GM10266 (cell line): Measurements from ENCODE around the gene RAPGEF1.
"Not testable (repeated sequence)": the region's sequence is repeated elsewhere in the genome, so short reads cannot be mapped to it uniquely, and the experiment has no call there.

Experiments used
- DNase-seq: peaks from one replicate; pipeline ENCODE4 v3.0.0; 2012; ENCODE audit errors: extremely low spot score
- TF ChIP-seq, protein P1 (sequence below): IDR thresholded peaks from 2 replicates; pipeline ENCODE4 v1.5.1; 2012; ENCODE audit warnings: mild to moderate bottlenecking, low read depth; ENCODE audit not compliant: control insufficient read depth, insufficient read depth; ENCODE audit errors: missing control alignments

The RAPGEF1 gene

GRCh38 chr9:131713016-131713415, 26.9 kb downstream of the RAPGEF1 start:
- TF ChIP-seq, protein P1, sequence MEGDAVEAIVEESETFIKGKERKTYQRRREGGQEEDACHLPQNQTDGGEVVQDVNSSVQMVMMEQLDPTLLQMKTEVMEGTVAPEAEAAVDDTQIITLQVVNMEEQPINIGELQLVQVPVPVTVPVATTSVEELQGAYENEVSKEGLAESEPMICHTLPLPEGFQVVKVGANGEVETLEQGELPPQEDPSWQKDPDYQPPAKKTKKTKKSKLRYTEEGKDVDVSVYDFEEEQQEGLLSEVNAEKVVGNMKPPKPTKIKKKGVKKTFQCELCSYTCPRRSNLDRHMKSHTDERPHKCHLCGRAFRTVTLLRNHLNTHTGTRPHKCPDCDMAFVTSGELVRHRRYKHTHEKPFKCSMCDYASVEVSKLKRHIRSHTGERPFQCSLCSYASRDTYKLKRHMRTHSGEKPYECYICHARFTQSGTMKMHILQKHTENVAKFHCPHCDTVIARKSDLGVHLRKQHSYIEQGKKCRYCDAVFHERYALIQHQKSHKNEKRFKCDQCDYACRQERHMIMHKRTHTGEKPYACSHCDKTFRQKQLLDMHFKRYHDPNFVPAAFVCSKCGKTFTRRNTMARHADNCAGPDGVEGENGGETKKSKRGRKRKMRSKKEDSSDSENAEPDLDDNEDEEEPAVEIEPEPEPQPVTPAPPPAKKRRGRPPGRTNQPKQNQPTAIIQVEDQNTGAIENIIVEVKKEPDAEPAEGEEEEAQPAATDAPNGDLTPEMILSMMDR: no peak
- no peak for DNase-seq

GRCh38 chr9:131712151-131712716, 27.6 kb downstream of the RAPGEF1 start:
- no peak for DNase-seq
- TF ChIP-seq, protein P1: no peak

DNA sequence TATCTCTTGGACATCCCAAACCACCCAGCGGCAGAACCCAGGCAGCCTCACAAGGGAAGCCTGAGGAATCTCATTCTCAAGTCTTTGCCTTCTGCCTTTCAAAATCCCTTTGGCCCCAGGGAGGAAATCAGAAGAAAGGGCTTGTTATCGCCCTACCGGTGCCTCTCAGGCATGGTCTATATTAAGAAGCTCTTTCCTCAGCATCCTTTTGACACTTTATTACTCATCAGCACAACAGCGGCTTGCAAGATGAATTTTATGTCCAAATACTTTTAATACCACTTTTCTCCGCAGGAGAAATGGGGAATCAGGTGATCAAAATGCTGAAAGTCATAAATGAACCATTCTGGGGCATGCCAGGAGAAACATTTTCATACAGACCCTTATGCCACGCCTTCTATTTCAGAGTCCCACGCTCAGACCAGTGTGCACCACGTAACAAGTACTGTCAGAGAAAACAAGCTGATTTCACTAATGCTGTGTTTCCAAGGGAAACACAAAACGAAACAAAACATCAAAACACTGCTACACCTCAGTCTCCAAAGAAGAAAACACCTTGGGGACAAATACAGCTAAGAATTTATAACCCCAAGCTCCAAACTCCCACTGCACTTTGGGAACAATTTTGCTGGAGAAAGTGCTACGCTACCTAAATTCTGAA, 30.0 kb downstream of the RAPGEF1 start:
- peak; percentile 67 for DNase-seq
- TF ChIP-seq, protein P1: no peak

DNA sequence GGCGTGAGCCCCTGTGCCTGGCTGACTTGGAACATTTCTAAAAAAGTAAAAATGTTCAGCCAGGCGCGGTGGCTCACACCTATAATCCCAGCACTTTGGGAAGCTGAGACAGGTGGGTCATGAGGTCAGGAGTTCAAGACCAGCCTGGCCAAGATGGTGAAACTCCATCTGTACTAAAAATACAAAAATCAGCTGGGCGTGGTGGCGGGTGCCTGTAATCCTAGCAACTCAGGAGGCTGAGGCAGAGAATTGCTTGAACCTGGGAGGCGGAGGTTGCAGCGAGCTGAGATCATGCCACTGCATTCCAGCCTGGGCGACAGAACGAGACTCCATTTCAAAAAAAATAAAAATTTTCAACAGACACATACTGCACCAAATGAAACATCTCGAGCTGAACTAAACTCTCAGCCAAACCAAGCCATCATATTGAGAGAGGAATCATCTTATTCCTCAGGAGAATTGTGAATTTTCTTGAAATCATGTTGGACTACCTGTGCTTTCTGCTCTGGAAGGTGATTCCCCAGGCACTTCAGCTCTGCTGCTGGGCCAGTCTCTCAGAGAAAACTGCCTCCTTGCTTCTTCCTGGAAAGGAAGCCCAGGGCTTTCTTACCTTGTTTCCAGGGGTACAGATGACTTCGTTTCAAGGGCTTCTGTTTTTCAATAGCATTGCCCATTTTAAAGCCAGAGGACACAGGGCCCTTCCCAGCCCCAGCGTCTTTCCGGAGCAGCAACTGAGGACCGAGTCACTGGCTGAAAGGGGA, 30.7 kb downstream of the RAPGEF1 start:
- DNase-seq: not testable (repeated sequence)

DNA sequence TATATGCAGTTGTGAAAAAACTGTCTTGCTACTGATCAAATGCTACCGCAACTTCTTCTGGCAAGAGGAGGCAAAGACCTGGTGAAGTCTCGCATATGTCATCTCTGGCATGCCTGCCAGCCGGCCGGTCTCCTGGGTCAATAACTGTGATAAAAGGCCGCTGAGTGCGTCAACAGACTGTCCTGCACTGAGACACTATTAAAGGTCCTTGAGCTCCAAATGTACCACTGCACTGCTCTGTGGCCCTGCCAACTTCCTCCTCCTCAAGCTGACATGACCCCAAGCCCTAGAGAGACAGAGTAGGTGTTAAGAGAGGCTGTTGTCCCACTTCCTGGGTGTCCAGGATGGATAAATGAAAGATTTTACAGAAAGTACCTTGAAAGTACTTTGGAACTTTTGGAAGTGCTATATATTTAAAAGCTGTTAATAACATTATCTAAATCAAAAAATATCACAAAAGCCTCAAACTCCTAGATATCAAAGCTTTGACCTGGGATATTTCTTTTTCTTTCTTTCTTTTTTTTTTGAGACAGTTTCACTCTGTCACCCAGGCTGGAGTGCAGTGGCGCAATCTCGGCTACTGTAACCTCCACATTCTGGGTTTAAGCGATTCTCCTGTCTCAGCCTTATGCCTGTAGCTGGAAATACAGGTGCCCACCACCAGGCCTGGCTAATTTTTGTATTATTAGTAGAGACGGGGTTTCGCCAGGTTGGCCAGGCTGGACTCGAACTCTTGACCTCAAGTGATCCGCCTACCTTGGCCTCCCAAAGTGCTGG, 31.5 kb downstream of the RAPGEF1 start:
- DNase-seq: no peak
- TF ChIP-seq, protein P1: no peak

- DNase-seq: no peak
- TF ChIP-seq, protein P1: no peak
Observed at GRCh38 chr9:131707733-131708157, 32.1 kb downstream of the RAPGEF1 start.

DNA sequence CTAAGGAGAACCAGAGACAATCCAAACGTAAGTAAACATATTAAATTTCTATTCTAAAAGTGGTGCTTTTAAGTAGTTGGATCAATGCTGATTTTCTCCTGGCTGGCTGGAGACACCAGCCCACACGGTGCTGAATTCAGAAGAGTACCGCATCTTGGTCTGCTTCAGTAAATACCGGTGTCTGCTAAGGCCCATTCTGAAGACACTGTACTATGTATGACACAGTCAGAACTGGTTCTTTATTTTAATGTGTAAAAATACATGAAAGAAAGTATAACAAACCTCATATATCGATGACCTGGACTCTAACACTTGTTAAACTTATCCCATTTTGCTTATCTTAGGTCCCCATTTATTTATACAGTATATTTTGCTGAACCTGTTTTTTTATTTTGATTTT, 32.8 kb downstream of the RAPGEF1 start:
- TF ChIP-seq, protein P1: no peak
- DNase-seq: no peak
